GM12878 (cell line): ENCODE measurements around the gene IL1RAPL1. TPM values are rescaled to one million over a fixed set of nuclear protein-coding genes. Genes with fewer than 3 reads are reported as not detected.

ENCODE experiments used
- ATAC-seq: fragments of 200-7000 bp; cut with Tn5 transposase; 3 replicates; pipeline ENCODE4 v1.9.1; 2020; ENCODE audit warnings: mild to moderate bottlenecking, moderate library complexity
- BruUV-seq: library from RNA; stranded (reverse); fragments of 400-500 nt; replicated peaks from 2 replicates; lab custom pipeline; 2021; lab: Mats Ljungman, UMichigan
- CTCF ChIA-PET: fragments of 300-600 bp; sonication (Branson Sonifier 250); formaldehyde crosslinking; extraction: SDS; loops from one replicate; lab custom pipeline; 2021; ENCODE audit warnings: inconsistent platforms; lab: Yijun Ruan, JAX
- POLR2A ChIA-PET: fragments of 350-600 bp; formaldehyde crosslinking; extraction: SDS; loops from one replicate; lab custom pipeline; 2021; ENCODE audit warnings: inconsistent platforms; lab: Charles Lee
- RAD21 ChIA-PET: fragments of 300-600 bp; sonication (Branson Sonifier 250); formaldehyde crosslinking; loops from one replicate; lab custom pipeline; 2023; ENCODE audit warnings: antibody characterized with exemption; ENCODE audit not compliant: unreplicated experiment; lab: Charles Lee
- SMC1A ChIA-PET: fragments of 300-600 bp; sonication (Branson Sonifier 250); formaldehyde crosslinking; loops from one replicate; lab custom pipeline; 2023; ENCODE audit not compliant: unreplicated experiment, uncharacterized antibody; lab: Charles Lee
- DNase-seq: peaks from one replicate; pipeline ENCODE4 v3.0.0-alpha.2; 2011; ENCODE audit warnings: low read depth, low spot score
- FAIRE-seq: peaks from 3 replicates; lab custom pipeline; 2011; peaks lifted over from hg19 to GRCh38; lab: Jason Lieb, UNC
- H2AFZ ChIP-seq: 2 replicates; pipeline ENCODE4 v1.6.0; 2011; ENCODE audit warnings: low read depth, low read length, control low read depth; ENCODE audit not compliant: control insufficient read depth
- H3K27ac ChIP-seq: 2 replicates; pipeline ENCODE4 v1.5.1; 2011; ENCODE audit warnings: control low read depth; ENCODE audit not compliant: control insufficient read depth, insufficient read depth
- H3K27me3 ChIP-seq, 2 experiments: replicated peaks in 1 of 2; 2 replicates each; pipeline versions ENCODE4 v1.6.0 to v1.6.1; 2011; ENCODE audit warnings: low read length in 1 of 2; ENCODE audit not compliant: control insufficient read depth in 2 of 2, insufficient read depth in 2 of 2
- H3K36me3 ChIP-seq, 2 experiments: 2 replicates each; pipeline ENCODE4 v1.5.1; 2011; ENCODE audit warnings: low read length in 1 of 2; ENCODE audit not compliant: control insufficient read depth in 2 of 2, insufficient read depth in 2 of 2
- H3K4me1 ChIP-seq: 2 replicates; pipeline ENCODE4 v1.6.1; 2011; ENCODE audit warnings: mild to moderate bottlenecking, low read length, moderate library complexity, mixed read lengths; ENCODE audit not compliant: control insufficient read depth, insufficient read depth
- H3K4me2 ChIP-seq: 2 replicates; pipeline ENCODE4 v1.6.0; 2011; ENCODE audit warnings: control low read depth; ENCODE audit not compliant: control insufficient read depth, insufficient read depth
- H3K4me3 ChIP-seq: fragments of 200-600 bp; sonication (generic); 2 replicates; pipeline ENCODE4 v1.5.1; 2016
- H3K79me2 ChIP-seq: 2 replicates; pipeline ENCODE4 v1.6.0; 2011; ENCODE audit warnings: low read length; ENCODE audit not compliant: control insufficient read depth, insufficient read depth
- H3K9ac ChIP-seq: 2 replicates; pipeline ENCODE4 v1.8.0; 2011; ENCODE audit warnings: low read length, control low read depth, mixed read lengths; ENCODE audit not compliant: control insufficient read depth, insufficient read depth
- H3K9me3 ChIP-seq: replicated peaks from 3 replicates; pipeline ENCODE4 v1.5.1; 2011; ENCODE audit warnings: mild to moderate bottlenecking, low read length; ENCODE audit not compliant: control insufficient read depth, insufficient read depth
- H4K20me1 ChIP-seq: 2 replicates; pipeline ENCODE4 v1.6.0; 2011; ENCODE audit not compliant: control insufficient read depth, insufficient read depth
- CEBPB ChIP-seq, 2 experiments: fragments of 150-350 bp in 1 of 2; IDR thresholded peaks; 2 replicates each; pipeline ENCODE4 v1.6.1; 2012 to 2014; ENCODE audit warnings: low read depth in 2 of 2, low read length in 2 of 2, borderline replicate concordance in 1 of 2, inconsistent platforms in 1 of 2
- CEBPZ ChIP-seq: fragments of 150-350 bp; IDR thresholded peaks from 2 replicates; pipeline ENCODE4 v1.6.1; 2016; ENCODE audit warnings: low read depth, low read length
- E2F8 ChIP-seq: fragments of 450-650 bp; IDR thresholded peaks from 2 replicates; pipeline ENCODE4 v1.6.1; 2018; ENCODE audit warnings: mild to moderate bottlenecking, low read depth, moderate library complexity; ENCODE audit not compliant: partially characterized antibody
- EED ChIP-seq: sonication (generic); IDR thresholded peaks from 2 replicates; pipeline ENCODE4 v1.6.1; 2016; ENCODE audit warnings: antibody characterized with exemption, low read depth
- EGR1 ChIP-seq, 2 experiments: IDR thresholded peaks; 1 replicate in 1 of 2; 2 replicates in 1 of 2; pipeline ENCODE4 v1.6.1; 2011 to 2012; ENCODE audit warnings: low read depth in 2 of 2, low read length in 2 of 2, borderline replicate concordance in 1 of 2, mild to moderate bottlenecking in 1 of 2, moderate library complexity in 1 of 2
- ESRRA ChIP-seq: IDR thresholded peaks from 2 replicates; pipeline ENCODE4 v1.6.1; 2012; ENCODE audit warnings: mild to moderate bottlenecking, low read length, improper control_type of control experiment
- HDAC6 ChIP-seq: fragments of 200-600 bp; sonication (generic); IDR thresholded peaks from one replicate; pipeline ENCODE4 v1.8.0; 2017; ENCODE audit warnings: antibody characterized with exemption; ENCODE audit not compliant: unreplicated experiment
- KLF5 ChIP-seq: fragments of 450-650 bp; IDR thresholded peaks from 2 replicates; pipeline ENCODE4 v1.6.1; 2014; ENCODE audit warnings: mild to moderate bottlenecking; ENCODE audit not compliant: partially characterized antibody
- MAX ChIP-seq: IDR thresholded peaks from 2 replicates; pipeline ENCODE4 v1.6.1; 2012; ENCODE audit warnings: low read depth, low read length, improper control_type of control experiment
- RBBP5 ChIP-seq: fragments of 200-600 bp; sonication (generic); conservative IDR thresholded peaks from 2 replicates; pipeline ENCODE4 v1.6.1; 2016
- SIN3A ChIP-seq: IDR thresholded peaks from 2 replicates; pipeline ENCODE4 v1.6.1; 2012; ENCODE audit warnings: low read depth, low read length, improper control_type of control experiment
- SIX5 ChIP-seq: IDR thresholded peaks from 2 replicates; pipeline ENCODE4 v1.6.1; 2011; ENCODE audit warnings: mild to moderate bottlenecking, low read depth, low read length, moderate library complexity; ENCODE audit not compliant: severe bottlenecking
- STAT3 ChIP-seq: IDR thresholded peaks from 2 replicates; pipeline ENCODE4 v1.6.1; 2011; ENCODE audit warnings: low read depth, low read length, improper control_type of control experiment
- ZNF217 ChIP-seq: fragments of 450-650 bp; IDR thresholded peaks from 2 replicates; pipeline ENCODE4 v1.6.1; 2017; ENCODE audit warnings: antibody characterized with exemption, mild to moderate bottlenecking
- ZNF24 ChIP-seq: fragments of 450-650 bp; IDR thresholded peaks from 2 replicates; pipeline ENCODE4 v1.6.1; 2017; ENCODE audit warnings: antibody characterized with exemption, mild to moderate bottlenecking
- ZNF274 ChIP-seq: IDR thresholded peaks from one replicate; pipeline ENCODE4 v1.8.0; 2011; ENCODE audit not compliant: insufficient read length, insufficient read depth
- ZSCAN29 ChIP-seq: fragments of 450-650 bp; IDR thresholded peaks from 2 replicates; pipeline ENCODE4 v1.6.1; 2017; ENCODE audit warnings: mild to moderate bottlenecking, moderate library complexity
- ZZZ3 ChIP-seq: IDR thresholded peaks from 2 replicates; pipeline ENCODE4 v1.6.1; 2011; ENCODE audit warnings: low read depth; ENCODE audit not compliant: control insufficient read depth, insufficient read length
- WGBS: methylation state at CpG from one replicate; pipeline ENCODE4 v1.1.6; 2016; ENCODE audit warnings: low lambda C conversion rate; ENCODE audit not compliant: insufficient replicate concordance, insufficient coverage; ENCODE audit errors: missing lambda C conversion rate; 5-methylcytosine and 5-hydroxymethylcytosine counted together
- in situ Hi-C: fragments of 300-500 bp; cut with MboI; formaldehyde crosslinking; loops from 9 replicates; pipeline ENCODE4 v1.14.3; 2018; ENCODE audit warnings: mixed read lengths
- intact Hi-C: fragments of 100-400 bp; cut with micrococcal nuclease; formaldehyde crosslinking; loops from one replicate; pipeline ENCODE4 v1.14.2; 2022; ENCODE audit not compliant: unreplicated experiment
- polyA plus RNA-seq, 11 experiments: library from polyadenylated mRNA; depleted of rRNA in 4 of 11; unstranded in 6 of 11; stranded (reverse) in 5 of 11; fragments of >200 nt; fragmentation: Nextera tagmentation in 4 of 11; fragmentation: Illumina TruSeq in 1 of 11; extraction: Ambion mirVana in 4 of 11; extraction: Trizol in 1 of 11; gene quantifications; 1 replicate in 1 of 11; 2 replicates in 10 of 11; pipeline versions ENCODE4 v1.2.1 to v1.2.3, GENCODE V29; 2011 to 2016; ENCODE audit warnings: inconsistent platforms in 2 of 11, missing spikeins in 2 of 11, low read depth in 1 of 11
- total RNA-seq, 4 experiments: library from RNA; depleted of rRNA in 3 of 4; stranded (reverse); fragments of >200 nt in 3 of 4; fragmentation: Illumina TruSeq in 1 of 4; extraction: Trizol in 1 of 4; gene quantifications; 2 replicates each; pipeline versions ENCODE4 v1.2.1 to v1.2.3, GENCODE V29; 2013 to 2021

Gene IL1RAPL1
- total and polyA plus RNA-seq, 10 of the 15 experiments (the other 5 are each of a cell fraction or from before 2014, with no cell fraction given) = not detected

GRCh38 chrX:29941287-29941686 lies 1354.0 kb downstream of the IL1RAPL1 start (continued):
- TF ChIP-seq SIN3A = no peak

GRCh38 chrX:29947225-29947624 lies 1360.0 kb downstream of the IL1RAPL1 start:
- SMC1A ChIA-PET = no interaction called here
- no TSS peak for BruUV-seq
- ATAC-seq (no peak), FAIRE-seq (no peak), DNase-seq (no peak)
- Histone ChIP-seq H3K9ac (no peak overlapping the region), H3K4me2 (no peak overlapping the region), H3K27ac (no peak overlapping the region), H3K36me3 (no peaks in the 10 kb centered on the region), H3K4me1 (no peaks in the 10 kb centered on the region), H3K4me3 (no peak overlapping the region), H3K79me2 (no peaks in the 10 kb centered on the region)
- RAD21 ChIA-PET = no interaction called here
- POLR2A ChIA-PET = no interaction called here
- TF ChIP-seq CEBPB (IDR thresholded peaks at IDR 0.05; ENCODE audit: borderline replicate concordance in 1 of 2, low read depth in 2 of 2, low read length in 2 of 2) (no peak), ZNF217 (no peak), ZNF274 (no peak), CEBPZ (no peak), HDAC6 (no peak), ZNF24 (no peak), ZZZ3 (no peak), EGR1 (IDR thresholded peaks at IDR 0.05; ENCODE audit: borderline replicate concordance in 1 of 2, low read depth in 2 of 2, low read length in 2 of 2) (no peak), RBBP5 (no peak), STAT3 (no peak), EED (no peak), KLF5 (no peak), ESRRA (no peak), ZSCAN29 (no peak), SIX5 (no peak), E2F8 (no peak), MAX (no peak)
- TF ChIP-seq, all 136 proteins: peak for 0
- Histone ChIP-seq H4K20me1 (no peaks in the 10 kb centered on the region), H2AFZ (no peak overlapping the region), H3K9me3 (no peaks in the 10 kb centered on the region), H3K27me3 (no peaks in the 10 kb centered on the region)
- intact Hi-C loops (no loop called here), in situ Hi-C loops (no loop called here)
- CTCF ChIA-PET = no interaction called here
- 3% methylated on average over 3 of the region's 3 CpGs for WGBS
